ENCODE data around the gene MEGF6.
"Not testable (repeated sequence)": the region's sequence is repeated elsewhere in the genome, so short reads cannot be mapped to it uniquely, and the experiment has no call there.

Gene MEGF6

DNA sequence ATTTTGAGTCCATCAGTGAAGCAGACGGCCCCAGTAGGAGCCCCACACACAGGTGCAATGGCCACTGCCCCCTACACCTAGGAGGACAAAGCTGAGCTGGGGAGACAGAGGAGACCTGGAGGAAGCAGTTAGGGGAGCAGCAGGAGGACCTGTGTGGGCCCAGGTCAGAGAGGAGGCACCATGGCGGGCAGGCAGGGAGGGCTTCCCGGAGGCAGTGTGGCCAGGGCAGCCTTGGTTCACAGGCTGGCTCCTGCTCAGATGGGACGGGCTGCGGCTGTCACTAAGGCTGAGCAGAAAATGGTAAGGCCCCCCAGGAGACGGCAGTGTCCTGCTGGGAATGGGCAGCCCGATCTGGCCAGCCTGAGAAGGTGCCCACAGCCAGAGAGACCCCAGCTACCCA lies 15.4 kb downstream of the MEGF6 start:
- DNase-seq (ENCODE audit: low read depth in 2 of 2) = no peak

DNA sequence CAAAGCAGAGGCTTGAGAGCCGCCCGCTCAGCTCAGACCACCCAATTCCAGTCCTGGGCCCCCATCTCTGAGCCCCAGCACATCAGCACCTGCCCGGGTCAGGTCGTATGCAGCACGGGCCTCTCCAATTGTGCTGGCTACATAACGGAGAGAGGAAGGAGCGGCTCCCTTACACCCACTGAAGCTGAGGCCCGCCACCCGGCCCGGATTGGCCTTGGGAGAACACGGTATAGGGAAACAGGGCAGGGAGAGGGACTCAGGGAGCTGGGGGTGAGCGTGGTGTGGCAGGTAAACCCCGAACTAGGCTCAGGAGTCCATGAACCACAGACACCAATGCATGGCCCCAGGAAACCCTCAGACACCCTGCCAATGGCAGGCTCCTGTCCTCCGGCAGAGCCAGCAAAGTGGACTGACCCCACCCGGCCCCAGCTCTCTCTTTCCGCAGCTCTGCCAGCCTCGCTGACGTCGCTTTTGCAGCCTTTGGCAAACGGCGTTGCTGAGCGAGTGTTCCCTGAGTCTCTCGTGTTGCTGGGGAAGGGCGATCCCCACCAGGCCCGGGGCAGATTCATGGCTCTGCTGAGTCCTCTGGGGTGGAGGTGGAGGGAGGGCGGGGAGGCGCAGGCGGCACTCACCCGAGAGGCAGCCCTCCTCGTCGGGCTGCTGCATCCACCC lies 16.5 kb downstream of the MEGF6 start:
- no peak for DNase-seq (ENCODE audit: low read depth in 2 of 2)

DNA sequence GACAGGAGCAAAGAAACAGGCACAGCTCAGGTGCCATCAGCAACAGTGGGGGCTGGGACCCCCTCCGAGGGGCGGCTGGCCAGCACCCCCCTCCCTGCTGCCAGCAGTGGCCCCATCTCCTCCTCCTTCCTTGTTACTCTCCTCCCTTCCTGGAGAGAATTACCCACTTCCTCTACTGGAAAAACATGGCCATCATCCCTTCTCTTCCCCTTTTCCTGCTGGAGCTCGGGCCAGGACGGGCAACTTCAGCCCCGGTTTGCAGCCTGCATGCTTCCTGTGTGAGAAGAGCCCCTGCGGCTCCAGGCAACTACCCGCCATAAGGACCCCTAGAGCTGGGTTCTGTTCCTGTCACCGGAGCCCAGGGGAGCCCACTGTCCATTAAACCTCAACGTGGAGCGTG lies 17.6 kb downstream of the MEGF6 start:
- no peak for DNase-seq (ENCODE audit: low read depth in 2 of 2)

DNA sequence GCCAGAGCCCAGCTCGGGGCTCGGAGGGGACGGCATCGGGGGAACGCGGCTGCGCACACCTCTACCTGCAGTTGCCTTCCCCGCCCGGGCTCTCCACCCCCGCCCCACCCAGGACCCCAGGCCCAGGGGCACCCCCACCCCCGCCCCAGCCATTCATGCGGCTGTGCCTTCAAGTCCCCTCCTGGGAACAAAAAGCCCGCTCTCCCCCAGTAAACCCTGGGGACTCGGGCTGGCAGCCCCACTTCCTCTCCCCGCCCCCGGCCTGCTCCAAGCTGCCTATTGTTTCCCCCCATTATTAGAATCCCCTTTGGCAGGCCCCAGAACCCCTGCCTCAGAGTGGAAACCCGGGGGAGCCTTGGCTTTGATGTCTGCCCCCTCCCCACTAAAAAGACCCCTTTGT lies 18.0 kb downstream of the MEGF6 start:
- DNase-seq (ENCODE audit: low read depth in 2 of 2) = no peak

GRCh38 chr1:3590951-3591865 lies 20.1 kb downstream of the MEGF6 start:
- no peak for DNase-seq (ENCODE audit: low read depth in 2 of 2)

DNA sequence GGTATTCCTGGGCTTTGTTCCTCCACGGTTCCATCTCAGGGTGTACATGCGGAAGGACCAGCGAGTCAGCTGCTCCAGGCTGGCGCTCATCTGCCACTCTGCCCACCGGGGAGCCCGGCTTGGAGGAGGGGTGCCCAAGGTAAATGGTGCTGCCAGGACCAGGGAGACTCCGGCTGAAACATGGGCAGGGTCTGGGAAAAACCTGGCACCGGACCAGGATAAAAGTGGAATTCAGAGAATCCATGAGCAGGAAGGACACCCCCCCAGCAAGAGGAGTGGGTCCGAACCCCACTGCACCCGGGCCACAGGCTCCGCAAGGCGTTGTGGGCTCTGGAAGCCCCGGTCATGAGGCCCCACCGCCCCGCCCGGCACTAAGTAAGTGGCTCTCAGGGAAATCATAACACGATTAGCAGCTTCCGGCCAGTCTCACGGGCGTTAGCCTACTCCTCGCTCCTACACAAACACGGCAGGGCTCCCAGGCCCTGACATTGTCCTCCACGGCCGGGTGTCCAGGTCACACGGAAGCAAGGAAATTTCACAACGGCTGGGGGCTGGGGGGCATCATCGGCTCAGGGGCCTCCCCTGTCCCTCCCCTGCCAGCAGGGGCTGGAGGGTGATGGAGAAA lies 21.1 kb downstream of the MEGF6 start:
- no peak for DNase-seq (ENCODE audit: low read depth in 2 of 2)

DNA sequence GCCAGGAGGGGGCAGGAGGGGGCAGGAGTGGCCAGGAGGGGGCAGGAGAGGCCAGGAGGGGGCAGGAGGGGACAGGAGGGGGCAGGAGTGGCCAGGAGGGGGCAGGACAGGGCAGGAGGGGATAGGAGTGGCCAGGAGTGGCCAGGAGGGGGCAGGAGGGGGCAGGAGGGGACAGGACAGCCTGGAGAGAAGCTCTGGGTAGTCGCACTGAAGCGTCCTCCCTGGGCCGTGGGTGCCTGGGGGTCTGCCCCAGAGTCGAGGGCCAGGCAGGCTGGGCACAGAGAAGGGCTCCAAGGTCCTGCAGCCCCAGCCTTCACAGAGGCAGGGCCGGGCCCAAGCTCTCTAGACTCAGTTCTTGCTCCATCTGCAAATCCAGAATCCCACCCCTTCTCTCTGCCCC lies 22.9 kb downstream of the MEGF6 start:
- DNase-seq (ENCODE audit: low read depth in 2 of 2) = no peak

GRCh38 chr1:3586986-3587759 lies 24.1 kb downstream of the MEGF6 start:
- no peak for DNase-seq (ENCODE audit: low read depth in 2 of 2)

DNA sequence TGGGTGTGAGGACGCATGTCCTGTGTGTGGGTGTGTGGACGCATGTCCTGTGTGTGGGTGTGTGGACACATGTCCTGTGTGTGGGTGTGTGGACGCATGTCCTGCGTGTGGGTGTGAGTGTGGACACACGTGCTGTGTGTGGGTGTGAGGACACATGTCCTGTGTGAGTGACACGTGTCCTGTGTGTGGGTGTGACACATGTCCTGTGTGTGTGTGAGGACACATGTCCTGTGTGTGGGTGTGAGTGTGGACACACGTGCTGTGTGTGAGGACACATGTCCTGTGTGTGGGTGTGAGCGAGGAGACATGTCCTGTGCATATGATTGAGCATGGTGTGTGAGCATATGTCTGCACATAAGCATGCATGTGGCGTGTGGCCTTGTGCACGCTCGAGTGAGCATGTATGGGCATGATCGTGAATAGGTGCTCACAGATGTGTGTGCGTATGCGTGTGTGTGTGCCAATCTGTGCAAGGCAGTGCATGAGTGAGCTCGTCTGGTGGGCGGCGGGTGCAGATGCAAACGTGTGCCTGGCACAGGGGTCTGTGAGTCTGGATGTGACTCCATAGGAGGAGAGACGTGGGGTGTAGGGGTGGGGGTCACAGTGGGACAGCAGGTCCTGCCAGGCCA lies 25.3 kb downstream of the MEGF6 start:
- no peak for DNase-seq (ENCODE audit: low read depth in 2 of 2)

- DNase-seq (ENCODE audit: low read depth in 2 of 2) = not testable (repeated sequence)
Measured at GRCh38 chr1:3585353-3585868, 25.9 kb downstream of the MEGF6 start.

- DNase-seq (ENCODE audit: low read depth in 2 of 2) = peak; percentile 20 to 45
Measured at GRCh38 chr1:3584915-3585314, 26.4 kb downstream of the MEGF6 start.

DNA sequence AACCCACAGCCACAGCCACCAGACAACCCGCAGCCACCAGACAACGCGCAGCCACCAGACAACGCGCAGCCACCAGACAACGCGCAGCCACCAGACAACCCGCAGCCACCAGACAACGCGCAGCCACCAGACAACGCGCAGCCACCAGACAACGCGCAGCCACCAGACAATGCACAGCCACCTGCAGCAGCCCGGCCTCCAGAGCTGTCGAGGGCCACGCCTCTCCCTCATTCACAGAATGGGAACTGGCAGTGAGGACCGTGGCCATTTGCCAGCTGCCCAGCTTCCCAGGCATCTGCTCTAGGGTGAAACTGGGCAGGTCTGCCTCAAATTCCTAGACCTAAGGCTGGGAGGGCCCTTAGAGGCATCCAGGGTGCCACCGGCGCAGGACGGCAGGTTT lies 27.6 kb downstream of the MEGF6 start:
- not testable (repeated sequence) for DNase-seq (ENCODE audit: low read depth in 2 of 2)

- DNase-seq (ENCODE audit: low read depth in 2 of 2) = no peak
Measured at GRCh38 chr1:3581296-3582036, 29.8 kb downstream of the MEGF6 start.

DNA sequence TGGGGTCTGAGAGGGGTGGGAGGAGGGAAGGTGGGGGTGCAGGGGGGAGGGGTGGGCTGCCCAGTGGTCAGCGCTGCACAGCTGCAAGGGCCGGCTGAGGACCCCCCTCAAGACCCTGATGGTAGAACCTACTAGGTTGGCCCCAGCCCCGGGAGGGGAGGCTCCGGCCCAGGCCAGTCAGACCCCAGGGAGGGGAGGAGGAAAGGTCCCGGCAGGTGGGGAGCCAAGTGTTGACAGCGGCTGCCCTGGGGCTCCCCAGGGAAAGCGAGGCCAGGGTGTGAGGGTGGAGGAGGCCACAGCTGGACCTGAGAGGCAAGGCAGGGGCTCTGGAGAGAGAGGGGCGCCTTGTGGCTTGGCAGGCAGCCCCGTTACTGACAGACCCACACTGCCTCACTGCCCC lies 31.1 kb downstream of the MEGF6 start:
- no peak for DNase-seq (ENCODE audit: low read depth in 2 of 2)

GRCh38 chr1:3579626-3580025 lies 31.7 kb downstream of the MEGF6 start:
- DNase-seq (ENCODE audit: low read depth in 2 of 2) = no peak

DNA sequence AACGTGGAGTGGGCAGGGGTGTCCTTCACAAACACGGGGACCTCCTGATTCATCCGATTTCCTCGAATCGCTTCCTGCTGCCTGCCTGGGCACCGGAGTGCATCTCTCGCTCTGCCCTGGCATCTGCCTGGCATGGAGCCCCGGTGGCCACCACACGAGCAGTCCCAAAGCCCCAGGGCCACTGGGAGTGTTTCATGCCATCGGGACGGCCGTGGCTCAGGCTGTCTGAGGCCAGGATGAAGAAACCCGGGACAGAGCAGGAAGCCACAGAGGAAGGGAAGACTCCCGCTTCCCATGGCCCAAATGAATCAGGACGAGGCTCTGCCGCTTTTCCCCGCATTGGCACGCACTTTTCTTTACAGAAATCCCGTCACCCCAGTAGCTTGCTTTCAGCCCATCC lies 32.4 kb downstream of the MEGF6 start:
- no peak for DNase-seq (ENCODE audit: low read depth in 2 of 2)

DNA sequence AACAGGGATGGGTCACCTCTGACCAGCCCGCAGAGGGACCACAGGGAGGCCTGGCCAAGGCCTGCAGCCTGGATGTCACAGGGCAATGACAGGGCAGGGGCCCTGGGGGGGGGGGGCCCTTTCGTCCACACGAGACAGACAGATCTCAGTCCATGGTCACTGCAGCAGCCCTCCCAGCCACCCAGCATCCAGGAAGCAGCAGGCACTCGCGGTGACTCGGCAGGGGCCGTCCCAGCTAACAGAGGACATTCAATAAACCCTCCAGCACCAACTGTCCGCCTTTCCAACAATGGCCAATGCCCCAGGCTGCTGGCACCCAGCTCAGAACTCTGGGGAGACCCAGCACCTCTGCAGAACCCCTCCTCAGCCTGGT lies 32.9 kb downstream of the MEGF6 start:
- no peak for DNase-seq (ENCODE audit: low read depth in 2 of 2)

GRCh38 chr1:3577711-3578432 lies 33.4 kb downstream of the MEGF6 start:
- no peak for DNase-seq (ENCODE audit: low read depth in 2 of 2)

- DNase-seq (ENCODE audit: low read depth in 2 of 2) = no peak
Measured at GRCh38 chr1:3577300-3577699, 34.0 kb downstream of the MEGF6 start.

DNA sequence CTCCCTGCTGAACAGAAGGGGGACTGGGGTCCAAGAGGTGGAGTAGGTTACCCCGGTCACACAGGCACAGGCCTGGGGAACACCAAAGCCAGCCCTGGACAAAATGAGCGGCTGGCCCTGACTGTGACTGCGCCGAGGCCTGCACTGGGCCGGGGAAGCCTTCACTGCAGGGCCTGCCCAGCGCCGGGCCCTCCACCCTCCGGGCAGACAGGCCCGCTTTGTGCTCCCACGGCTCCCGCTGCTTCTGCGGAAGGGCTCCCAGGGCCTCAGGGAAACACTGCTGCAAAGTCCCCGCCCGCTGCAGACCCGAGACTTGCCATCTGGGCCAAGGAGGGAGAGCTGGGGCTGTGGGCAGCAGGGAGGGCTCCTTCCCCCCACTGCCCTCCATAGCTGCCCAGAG lies 35.3 kb downstream of the MEGF6 start:
- DNase-seq (ENCODE audit: low read depth in 2 of 2) = no peak
